ENCODE results near the gene APLF.

DNA sequence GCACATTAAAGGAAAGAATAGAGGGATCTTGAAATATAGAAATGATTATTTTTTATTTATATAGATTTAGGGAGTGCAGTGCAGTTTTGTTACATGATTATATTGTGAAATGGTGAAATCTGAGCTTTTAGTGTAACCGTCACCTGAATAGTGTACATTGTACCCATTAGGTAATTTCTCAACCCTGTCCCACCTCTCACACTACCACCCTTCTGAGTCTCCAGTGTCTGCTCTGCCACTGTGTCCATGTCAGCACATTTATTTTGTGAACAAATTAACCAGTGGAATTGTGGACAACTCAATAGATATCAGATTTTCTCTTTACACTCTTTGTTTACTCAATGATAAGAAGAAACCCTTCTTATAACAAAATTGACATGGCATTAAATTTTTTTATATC, 24.2 kb downstream of the APLF start:
- TF ChIP-seq, protein P1, sequence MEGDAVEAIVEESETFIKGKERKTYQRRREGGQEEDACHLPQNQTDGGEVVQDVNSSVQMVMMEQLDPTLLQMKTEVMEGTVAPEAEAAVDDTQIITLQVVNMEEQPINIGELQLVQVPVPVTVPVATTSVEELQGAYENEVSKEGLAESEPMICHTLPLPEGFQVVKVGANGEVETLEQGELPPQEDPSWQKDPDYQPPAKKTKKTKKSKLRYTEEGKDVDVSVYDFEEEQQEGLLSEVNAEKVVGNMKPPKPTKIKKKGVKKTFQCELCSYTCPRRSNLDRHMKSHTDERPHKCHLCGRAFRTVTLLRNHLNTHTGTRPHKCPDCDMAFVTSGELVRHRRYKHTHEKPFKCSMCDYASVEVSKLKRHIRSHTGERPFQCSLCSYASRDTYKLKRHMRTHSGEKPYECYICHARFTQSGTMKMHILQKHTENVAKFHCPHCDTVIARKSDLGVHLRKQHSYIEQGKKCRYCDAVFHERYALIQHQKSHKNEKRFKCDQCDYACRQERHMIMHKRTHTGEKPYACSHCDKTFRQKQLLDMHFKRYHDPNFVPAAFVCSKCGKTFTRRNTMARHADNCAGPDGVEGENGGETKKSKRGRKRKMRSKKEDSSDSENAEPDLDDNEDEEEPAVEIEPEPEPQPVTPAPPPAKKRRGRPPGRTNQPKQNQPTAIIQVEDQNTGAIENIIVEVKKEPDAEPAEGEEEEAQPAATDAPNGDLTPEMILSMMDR (IDR thresholded peaks at IDR 0.05), result no peak
- TF ChIP-seq POLR2AphosphoS5 (IDR thresholded peaks at IDR 0.05; ENCODE audit: low read depth, low read length) (no peak), EZH2phosphoT487 (IDR thresholded peaks at IDR 0.05; ENCODE audit: borderline replicate concordance, low read depth) (no peak), MXI1 (IDR thresholded peaks at IDR 0.05; ENCODE audit: low read depth, low read length) (no peak), RXRA (IDR thresholded peaks at IDR 0.05; ENCODE audit: borderline replicate concordance, low read depth) (no peak)
- TF ChIP-seq, protein P2, sequence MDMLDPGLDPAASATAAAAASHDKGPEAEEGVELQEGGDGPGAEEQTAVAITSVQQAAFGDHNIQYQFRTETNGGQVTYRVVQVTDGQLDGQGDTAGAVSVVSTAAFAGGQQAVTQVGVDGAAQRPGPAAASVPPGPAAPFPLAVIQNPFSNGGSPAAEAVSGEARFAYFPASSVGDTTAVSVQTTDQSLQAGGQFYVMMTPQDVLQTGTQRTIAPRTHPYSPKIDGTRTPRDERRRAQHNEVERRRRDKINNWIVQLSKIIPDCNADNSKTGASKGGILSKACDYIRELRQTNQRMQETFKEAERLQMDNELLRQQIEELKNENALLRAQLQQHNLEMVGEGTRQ (IDR thresholded peaks at IDR 0.05; ENCODE audit: borderline replicate concordance, low read depth, low read length), result no peak

All from SK-N-SH (cell line).